ENCODE measurements around the gene TSC22D2. TPM values are rescaled to one million over a fixed set of nuclear protein-coding genes. Genes with fewer than 3 reads are reported as not detected.

The TSC22D2 gene
- total and polyA plus RNA-seq, 2 of the 4 experiments (the other 2 are of a cell fraction), result 12.2 to 20.5 TPM

GRCh38 chr3:150396956-150397550, 11.0 kb upstream of the TSC22D2 start:
- in situ Hi-C loops (cut with MboI; ENCODE audit: low sequenced_read_pairs) (no loop called here), dilution Hi-C loops (cut with HindIII; ENCODE audit: low sequenced_read_pairs, unreplicated experiment) (no loop called here), intact Hi-C loops (cut with micrococcal nuclease) (no loop called here)
- H2BK20ac ChIP-seq (ENCODE audit: low read depth, low read length), result no peak overlapping the region
- H3K4me2 ChIP-seq (ENCODE audit: low read depth, low read length), result no peak overlapping the region
- H3K4me3 ChIP-seq (ENCODE audit: insufficient read depth, low read depth, low read length), result no peak overlapping the region
- no TSS peak for BruUV-seq (replicated peaks)
- no peak overlapping the region for H2AK5ac ChIP-seq (ENCODE audit: low read depth, low read length)
- peaks cover 0 to under 1% of the 10 kb centered on the region in 2 experiments; a peak in 1 of 4 replicates for H3K79me1 ChIP-seq (ENCODE audit: low read depth in 1 of 2, low read length in 2 of 2)
- no peaks in the 10 kb centered on the region for H3K27me3 ChIP-seq (ENCODE audit: control insufficient read depth, insufficient read depth, low read length)
- no peak for TF ChIP-seq MXI1 (IDR thresholded peaks at IDR 0.05; ENCODE audit: borderline replicate concordance, low read depth, low read length)
- no peak for TF ChIP-seq RCOR1 (IDR thresholded peaks at IDR 0.05; ENCODE audit: insufficient replicate concordance, low read length)
- TF ChIP-seq MAZ (IDR thresholded peaks at IDR 0.05; ENCODE audit: borderline replicate concordance, low read depth, low read length), result no peak
- no peak for TF ChIP-seq POLR2A (IDR thresholded peaks at IDR 0.05; ENCODE audit: low read depth, low read length)
- TF ChIP-seq CHD1 (IDR thresholded peaks at IDR 0.05; ENCODE audit: low read depth, low read length), result no peak
- no peak for TF ChIP-seq RFX5 (IDR thresholded peaks at IDR 0.05; ENCODE audit: low read depth, low read length)
- no peak for TF ChIP-seq USF2 (IDR thresholded peaks at IDR 0.05; ENCODE audit: low read depth, low read length)
- TF ChIP-seq NFE2L2 (IDR thresholded peaks at IDR 0.05; ENCODE audit: low read depth, low read length), result no peak
- TF ChIP-seq CEBPB (IDR thresholded peaks at IDR 0.05; ENCODE audit: low read depth, low read length), result no peak
- TF ChIP-seq, protein P1, sequence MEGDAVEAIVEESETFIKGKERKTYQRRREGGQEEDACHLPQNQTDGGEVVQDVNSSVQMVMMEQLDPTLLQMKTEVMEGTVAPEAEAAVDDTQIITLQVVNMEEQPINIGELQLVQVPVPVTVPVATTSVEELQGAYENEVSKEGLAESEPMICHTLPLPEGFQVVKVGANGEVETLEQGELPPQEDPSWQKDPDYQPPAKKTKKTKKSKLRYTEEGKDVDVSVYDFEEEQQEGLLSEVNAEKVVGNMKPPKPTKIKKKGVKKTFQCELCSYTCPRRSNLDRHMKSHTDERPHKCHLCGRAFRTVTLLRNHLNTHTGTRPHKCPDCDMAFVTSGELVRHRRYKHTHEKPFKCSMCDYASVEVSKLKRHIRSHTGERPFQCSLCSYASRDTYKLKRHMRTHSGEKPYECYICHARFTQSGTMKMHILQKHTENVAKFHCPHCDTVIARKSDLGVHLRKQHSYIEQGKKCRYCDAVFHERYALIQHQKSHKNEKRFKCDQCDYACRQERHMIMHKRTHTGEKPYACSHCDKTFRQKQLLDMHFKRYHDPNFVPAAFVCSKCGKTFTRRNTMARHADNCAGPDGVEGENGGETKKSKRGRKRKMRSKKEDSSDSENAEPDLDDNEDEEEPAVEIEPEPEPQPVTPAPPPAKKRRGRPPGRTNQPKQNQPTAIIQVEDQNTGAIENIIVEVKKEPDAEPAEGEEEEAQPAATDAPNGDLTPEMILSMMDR (conservative IDR thresholded peaks at IDR 0.05; ENCODE audit: low read depth, low read length), result no peak
- no peak for TF ChIP-seq BHLHE40 (IDR thresholded peaks at IDR 0.05; ENCODE audit: low read depth, low read length)
- TF ChIP-seq RAD21 (IDR thresholded peaks at IDR 0.05; ENCODE audit: low read length), result no peak
- TF ChIP-seq ELK1 (IDR thresholded peaks at IDR 0.05; ENCODE audit: borderline replicate concordance, low read depth, low read length), result no peak
- no peak overlapping the region for H3K14ac ChIP-seq (replicated peaks; ENCODE audit: low read depth, low read length)
- H2AFZ ChIP-seq (replicated peaks; ENCODE audit: low read length, poor library complexity), result no peak overlapping the region
- no peak overlapping the region for H3K18ac ChIP-seq (ENCODE audit: low read depth, low read length)
- H4K5ac ChIP-seq (ENCODE audit: low read depth, low read length), result no peak overlapping the region
- no peak overlapping the region for H2BK15ac ChIP-seq (ENCODE audit: low read depth, low read length)
- H3K23ac ChIP-seq (ENCODE audit: low read depth, low read length), result no peak overlapping the region
- H2AK9ac ChIP-seq (replicated peaks; ENCODE audit: low read depth, low read length, poor library complexity), result no peak overlapping the region
- DNase-seq (no peak), ATAC-seq (ENCODE audit: low read depth) (no peak)
- no peak overlapping the region for H3K9ac ChIP-seq (ENCODE audit: low read depth, low read length)
- no peak overlapping the region for H4K91ac ChIP-seq (ENCODE audit: insufficient read depth, low read depth, low read length)
- no peak overlapping the region for H3K56ac ChIP-seq (ENCODE audit: extremely low read depth, insufficient read depth, low read length)
- no peak overlapping the region for H3K27ac ChIP-seq (ENCODE audit: insufficient read depth, low read length)
- no peaks in the 10 kb centered on the region for H3K9me3 ChIP-seq (ENCODE audit: control insufficient read depth, insufficient read depth, low read length)
- WGBS, 2 experiments (ENCODE audit: extremely low coverage in 2 of 2, insufficient read length in 1 of 2), result no CpG with 5 or more reads among the region's 3 CpGs
- H2BK120ac ChIP-seq (ENCODE audit: low read depth, low read length), result no peak overlapping the region
- no peak overlapping the region for H4K8ac ChIP-seq (ENCODE audit: low read depth in 2 of 2, low read length in 2 of 2)
- ChIA-PET CTCF (interaction anchor here (0.8 kb wide), 1 partner anchor 169 kb away, joined by 3 read pairs; no protein-coding TSS in a partner anchor), POLR2A (ENCODE audit: unreplicated experiment) (no interaction called here)
- no peak overlapping the region for H3K4ac ChIP-seq (ENCODE audit: low read depth, low read length)
- H3K4me1 ChIP-seq (ENCODE audit: control insufficient read depth, insufficient read depth, low read length), result no peaks in the 10 kb centered on the region
- no peaks in the 10 kb centered on the region for H3K36me3 ChIP-seq (ENCODE audit: control insufficient read depth, insufficient read depth, low read length)
- 0 out of 2 replicates have a peak, but pooled peaks cover under 1% of the 10 kb centered on the region for H3K9me1 ChIP-seq (ENCODE audit: insufficient read depth, low read length)
- H4K20me1 ChIP-seq (ENCODE audit: insufficient read depth, low read length), result no peaks in the 10 kb centered on the region
- H2BK5ac ChIP-seq (ENCODE audit: low read depth, low read length, poor library complexity, severe bottlenecking), result no peak overlapping the region
